DOHH2 (cell line): Measurements from ENCODE around the gene DPH3.

Experiments
- EZH2phosphoT487 ChIP-seq: fragments of 200-600 bp; sonication (generic); IDR thresholded peaks from 2 replicates; pipeline ENCODE4 v1.6.1; 2017; ENCODE audit warnings: borderline replicate concordance, mild to moderate bottlenecking, antibody characterized with exemption, low read length, moderate library complexity, mixed read lengths
- TF ChIP-seq, protein P1 (sequence below): fragments of 200-600 bp; sonication (generic); IDR thresholded peaks from one replicate; pipeline ENCODE4 v1.5.1; 2014; ENCODE audit warnings: antibody characterized with exemption, mild to moderate bottlenecking, low read depth, low read length; ENCODE audit not compliant: poor library complexity, severe bottlenecking

GRCh38 chr3:16300307-16300706, 35.6 kb upstream of the DPH3 start:
- TF ChIP-seq, protein P1, sequence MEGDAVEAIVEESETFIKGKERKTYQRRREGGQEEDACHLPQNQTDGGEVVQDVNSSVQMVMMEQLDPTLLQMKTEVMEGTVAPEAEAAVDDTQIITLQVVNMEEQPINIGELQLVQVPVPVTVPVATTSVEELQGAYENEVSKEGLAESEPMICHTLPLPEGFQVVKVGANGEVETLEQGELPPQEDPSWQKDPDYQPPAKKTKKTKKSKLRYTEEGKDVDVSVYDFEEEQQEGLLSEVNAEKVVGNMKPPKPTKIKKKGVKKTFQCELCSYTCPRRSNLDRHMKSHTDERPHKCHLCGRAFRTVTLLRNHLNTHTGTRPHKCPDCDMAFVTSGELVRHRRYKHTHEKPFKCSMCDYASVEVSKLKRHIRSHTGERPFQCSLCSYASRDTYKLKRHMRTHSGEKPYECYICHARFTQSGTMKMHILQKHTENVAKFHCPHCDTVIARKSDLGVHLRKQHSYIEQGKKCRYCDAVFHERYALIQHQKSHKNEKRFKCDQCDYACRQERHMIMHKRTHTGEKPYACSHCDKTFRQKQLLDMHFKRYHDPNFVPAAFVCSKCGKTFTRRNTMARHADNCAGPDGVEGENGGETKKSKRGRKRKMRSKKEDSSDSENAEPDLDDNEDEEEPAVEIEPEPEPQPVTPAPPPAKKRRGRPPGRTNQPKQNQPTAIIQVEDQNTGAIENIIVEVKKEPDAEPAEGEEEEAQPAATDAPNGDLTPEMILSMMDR, result no peak
- no peak for TF ChIP-seq EZH2phosphoT487
